Stimulated activated CD4-positive, alpha-beta T cell treated with anti-CD3 and anti-CD28 coated beads, Interleukin-12 subunit alpha, Interleukin-12 subunit beta, amount 100 ng/mL, for 48 hours (primary cell): ENCODE data around the gene SOX5.
"Not testable (repeated sequence)": the region's sequence is repeated elsewhere in the genome, so short reads cannot be mapped to it uniquely, and the experiment has no call there.

ENCODE experiments used
- DNase-seq, 3 donors: peaks; one replicate each; pipeline ENCODE4 v3.0.0-alpha.2; 2020; ENCODE audit warnings: low read depth in 2 of 3, low spot score in 1 of 3

SOX5 gene

GRCh38 chr12:23503544-23503943 is 445.9 kb downstream of the SOX5 start:
- DNase-seq, result no peak

GRCh38 chr12:23502259-23502658 is 447.2 kb downstream of the SOX5 start:
- DNase-seq, result no peak

- DNase-seq, result no peak
Measured at GRCh38 chr12:23495472-23495871, 454.0 kb downstream of the SOX5 start.

- no peak for DNase-seq
Measured at GRCh38 chr12:23493672-23494071, 455.8 kb downstream of the SOX5 start.

- DNase-seq, result not testable (repeated sequence)
Measured at GRCh38 chr12:23491029-23491428, 458.4 kb downstream of the SOX5 start.

GRCh38 chr12:23488130-23488529 is 461.3 kb downstream of the SOX5 start:
- no peak for DNase-seq

GRCh38 chr12:23484238-23484637 is 465.2 kb downstream of the SOX5 start:
- no peak for DNase-seq

GRCh38 chr12:23482571-23482970 is 466.9 kb downstream of the SOX5 start:
- DNase-seq, result no peak
